ENCODE results near the gene ZNF524.

ZNF524 gene

DNA sequence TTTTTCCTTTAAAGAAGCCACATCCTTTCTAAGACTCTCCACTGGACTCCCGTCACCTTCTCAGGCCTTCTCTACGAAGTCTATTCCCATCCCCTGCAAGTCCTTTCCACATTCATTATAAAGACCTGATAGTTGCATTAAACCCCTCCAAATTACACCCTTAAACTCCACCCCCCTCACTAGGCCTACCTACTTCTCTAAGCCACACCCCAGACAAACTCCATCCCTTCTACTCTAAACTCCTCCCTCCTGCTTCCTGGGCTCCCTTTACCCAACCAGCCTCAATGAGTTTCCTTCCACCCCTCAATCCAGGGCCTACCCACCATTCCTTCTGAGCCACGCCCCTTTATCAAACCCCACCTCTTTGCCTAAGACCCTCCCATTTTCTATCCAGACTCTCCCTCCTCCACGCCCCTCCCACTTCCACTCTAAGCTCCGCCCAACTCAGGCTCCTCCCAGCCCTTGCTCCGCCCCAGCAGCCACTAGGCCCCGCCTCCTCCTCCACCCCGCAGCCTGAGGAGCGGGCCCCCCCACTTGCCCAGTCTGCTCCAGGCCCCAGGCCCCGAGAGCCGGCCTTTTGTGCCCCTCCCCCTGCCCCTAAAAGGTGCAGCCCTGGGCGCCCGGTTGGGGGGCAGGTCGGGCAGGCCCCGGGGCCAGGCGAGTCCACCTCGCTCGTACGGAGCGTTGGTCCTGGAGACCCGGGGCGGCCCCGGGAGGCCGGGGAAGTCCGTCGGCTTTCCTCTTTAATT is 1.2 kb upstream of the ZNF524 start:
- Histone ChIP-seq H3K36me3 (ENCODE audit: insufficient read depth, low read length) (peaks cover 31% of the 10 kb centered on the region), H3K27me3 (ENCODE audit: insufficient read depth, low read length) (no peaks in the 10 kb centered on the region), H3K4me3 (ENCODE audit: low read length) (peak overlapping the region; percentile 81), H2AFZ (ENCODE audit: low read depth, low read length) (peak overlapping the region; percentile 49), H3K4me1 (ENCODE audit: insufficient read depth, low read length) (peaks cover 10% of the 10 kb centered on the region), H3K9me3 (ENCODE audit: low read length) (peaks cover 6% of the 10 kb centered on the region)

DNA sequence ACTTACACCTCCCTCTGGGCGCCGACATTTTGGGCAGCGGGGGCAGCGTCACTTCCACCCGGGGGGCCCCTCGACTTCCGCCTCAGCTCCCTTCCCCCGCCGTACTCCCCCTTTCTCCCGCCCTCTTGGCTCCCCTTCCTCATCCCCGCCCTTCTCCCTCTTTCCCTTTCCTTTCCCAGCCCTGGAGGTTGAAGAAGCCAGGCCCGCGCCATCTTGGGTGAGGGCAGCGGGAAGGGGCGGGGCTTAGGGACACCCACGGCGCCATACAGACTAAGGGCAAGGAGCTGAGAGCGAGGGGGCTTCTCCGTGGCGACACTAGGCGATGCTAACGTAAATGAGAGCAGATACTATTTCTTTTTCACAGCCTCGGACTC is 633 bp upstream of the ZNF524 start, which contains the start of gene FIZ1:
FIZ1 (minus strand) TSS at position 50 of the 374 bp plus-strand sequence. CDS start 1,652 bp downstream, outside the sequence.
- Histone ChIP-seq H3K4me1 (ENCODE audit: insufficient read depth, low read length) (peaks cover 11% of the 10 kb centered on the region), H3K36me3 (ENCODE audit: insufficient read depth, low read length) (peaks cover 29% of the 10 kb centered on the region), H3K4me3 (ENCODE audit: low read length) (peak within 1 kb of the TSS; percentile 81), H3K27me3 (ENCODE audit: insufficient read depth, low read length) (no peaks in the 10 kb centered on the region), H2AFZ (ENCODE audit: low read depth, low read length) (peak within 1 kb of the TSS; percentile 49), H3K9me3 (ENCODE audit: low read length) (peaks cover 6% of the 10 kb centered on the region)

DNA sequence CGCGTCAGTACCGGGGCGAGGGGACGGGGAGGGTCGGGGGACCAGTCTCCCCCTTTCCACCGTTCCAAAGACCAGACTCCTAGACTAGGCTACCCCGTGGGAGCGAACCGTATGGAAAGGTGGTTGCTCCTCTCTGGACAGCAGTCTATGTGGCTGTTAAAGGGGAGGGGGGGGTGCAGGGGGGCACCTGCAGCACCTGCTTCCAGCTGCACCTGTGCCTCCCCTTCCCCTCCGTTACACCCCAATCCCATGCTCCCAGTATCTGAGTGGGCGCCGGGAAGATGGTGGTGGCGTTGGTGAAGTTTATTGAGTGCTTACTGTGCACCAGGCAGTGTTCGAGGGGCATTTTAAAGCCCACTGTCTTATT is 557 bp downstream of the ZNF524 start:
- peaks cover 6% of the 10 kb centered on the region for H3K9me3 ChIP-seq (ENCODE audit: low read length)
- peaks cover 17% of the 10 kb centered on the region for H3K36me3 ChIP-seq (ENCODE audit: insufficient read depth, low read length)
- H2AFZ ChIP-seq (ENCODE audit: low read depth, low read length) = no peak overlapping the region
- H3K4me3 ChIP-seq (ENCODE audit: low read length) = peak overlapping the region; percentile 58
- peaks cover 15% of the 10 kb centered on the region for H3K4me1 ChIP-seq (ENCODE audit: insufficient read depth, low read length)
- no peaks in the 10 kb centered on the region for H3K27me3 ChIP-seq (ENCODE audit: insufficient read depth, low read length)

DNA sequence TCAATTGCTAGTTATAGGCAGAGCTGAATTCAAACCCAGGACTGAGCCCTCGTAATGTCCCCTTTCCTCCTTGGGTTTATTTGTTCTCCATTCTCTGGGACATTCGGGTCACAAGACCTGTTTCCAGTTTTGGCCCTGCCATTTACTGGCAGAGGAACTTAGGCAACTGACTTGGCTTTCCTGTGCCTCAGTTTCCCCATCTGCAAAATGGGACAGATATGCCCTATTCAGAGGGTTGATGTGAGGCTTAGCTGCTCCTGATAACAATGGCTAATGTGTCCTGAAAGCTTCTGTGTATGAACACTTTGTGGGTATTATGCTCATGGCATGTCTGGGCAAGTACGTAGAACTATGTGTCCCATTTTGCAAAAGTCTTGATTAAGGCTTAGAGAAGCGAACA is 996 bp downstream of the ZNF524 start:
- peaks cover 4% of the 10 kb centered on the region for H3K9me3 ChIP-seq (ENCODE audit: low read length)
- peaks cover 13% of the 10 kb centered on the region for H3K36me3 ChIP-seq (ENCODE audit: insufficient read depth, low read length)
- H3K4me3 ChIP-seq (ENCODE audit: low read length) = peak overlapping the region; percentile 58
- H2AFZ ChIP-seq (ENCODE audit: low read depth, low read length) = no peak overlapping the region
- H3K27me3 ChIP-seq (ENCODE audit: insufficient read depth, low read length) = no peaks in the 10 kb centered on the region
- peaks cover 18% of the 10 kb centered on the region for H3K4me1 ChIP-seq (ENCODE audit: insufficient read depth, low read length)

DNA sequence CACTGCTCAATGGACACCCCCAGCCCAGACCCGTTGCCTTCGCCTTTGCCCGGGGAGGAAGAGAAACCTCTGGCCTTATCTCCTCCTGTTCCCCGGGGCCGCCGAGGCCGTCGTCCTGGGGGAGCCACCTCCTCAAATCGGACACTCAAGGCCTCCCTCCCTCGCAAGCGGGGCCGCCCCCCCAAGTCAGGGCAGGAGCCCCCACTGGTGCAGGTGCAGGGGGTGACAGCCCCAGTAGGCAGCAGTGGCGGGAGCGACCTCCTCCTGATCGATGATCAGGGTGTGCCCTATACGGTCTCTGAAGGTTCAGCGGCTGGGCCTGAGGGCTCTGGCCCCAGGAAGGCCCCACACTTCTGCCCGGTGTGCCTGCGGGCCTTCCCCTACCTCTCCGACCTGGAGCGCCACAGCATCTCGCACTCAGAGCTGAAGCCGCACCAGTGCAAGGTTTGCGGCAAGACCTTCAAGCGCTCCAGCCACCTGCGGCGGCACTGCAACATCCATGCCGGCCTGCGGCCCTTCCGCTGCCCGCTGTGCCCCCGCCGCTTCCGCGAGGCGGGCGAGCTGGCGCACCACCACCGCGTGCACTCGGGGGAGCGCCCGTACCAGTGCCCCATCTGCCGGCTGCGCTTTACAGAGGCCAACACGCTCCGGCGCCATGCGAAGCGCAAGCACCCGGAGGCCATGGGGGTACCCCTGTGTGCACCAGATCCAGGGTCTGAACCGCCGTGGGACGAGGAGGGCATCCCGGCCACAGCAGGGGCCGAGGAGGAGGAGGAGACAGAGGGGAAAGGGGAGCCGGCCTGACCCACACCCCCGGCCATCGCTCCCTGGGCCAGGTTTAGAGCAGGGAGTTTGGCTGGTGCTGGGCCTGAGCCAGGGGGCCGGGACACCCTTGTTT is 2.3 kb downstream of the ZNF524 start:
- Histone ChIP-seq H3K36me3 (ENCODE audit: insufficient read depth, low read length) (peaks cover 9% of the 10 kb centered on the region), H3K4me3 (ENCODE audit: low read length) (no peak overlapping the region), H2AFZ (ENCODE audit: low read depth, low read length) (no peak overlapping the region), H3K9me3 (ENCODE audit: low read length) (no peaks in the 10 kb centered on the region), H3K4me1 (ENCODE audit: insufficient read depth, low read length) (peaks cover 24% of the 10 kb centered on the region), H3K27me3 (ENCODE audit: insufficient read depth, low read length) (no peaks in the 10 kb centered on the region)

DNA sequence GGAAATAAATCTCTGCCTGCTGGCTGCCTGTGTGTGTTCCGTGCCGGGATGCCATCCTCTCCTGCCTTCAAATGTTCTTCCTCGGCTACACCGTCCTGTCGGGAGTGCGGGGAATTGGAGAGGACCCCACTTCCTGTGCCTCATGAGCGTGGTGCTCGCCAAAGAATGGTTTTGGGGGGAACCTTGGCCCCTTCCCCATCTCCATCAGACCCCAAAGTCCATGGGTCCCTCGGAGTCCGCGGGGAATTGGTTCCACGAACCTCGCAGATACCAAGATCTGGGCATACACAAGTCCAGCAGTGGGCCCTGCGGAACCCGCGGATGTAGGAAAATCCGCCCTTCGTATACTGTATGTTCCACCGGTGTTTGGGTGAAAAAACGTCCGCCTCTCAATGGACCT is 3.0 kb downstream of the ZNF524 start:
- Histone ChIP-seq H3K27me3 (ENCODE audit: insufficient read depth, low read length) (no peaks in the 10 kb centered on the region), H3K4me3 (ENCODE audit: low read length) (no peak overlapping the region), H3K4me1 (ENCODE audit: insufficient read depth, low read length) (peaks cover 24% of the 10 kb centered on the region), H2AFZ (ENCODE audit: low read depth, low read length) (no peak overlapping the region), H3K36me3 (ENCODE audit: insufficient read depth, low read length) (peaks cover 11% of the 10 kb centered on the region), H3K9me3 (ENCODE audit: low read length) (no peaks in the 10 kb centered on the region)

DNA sequence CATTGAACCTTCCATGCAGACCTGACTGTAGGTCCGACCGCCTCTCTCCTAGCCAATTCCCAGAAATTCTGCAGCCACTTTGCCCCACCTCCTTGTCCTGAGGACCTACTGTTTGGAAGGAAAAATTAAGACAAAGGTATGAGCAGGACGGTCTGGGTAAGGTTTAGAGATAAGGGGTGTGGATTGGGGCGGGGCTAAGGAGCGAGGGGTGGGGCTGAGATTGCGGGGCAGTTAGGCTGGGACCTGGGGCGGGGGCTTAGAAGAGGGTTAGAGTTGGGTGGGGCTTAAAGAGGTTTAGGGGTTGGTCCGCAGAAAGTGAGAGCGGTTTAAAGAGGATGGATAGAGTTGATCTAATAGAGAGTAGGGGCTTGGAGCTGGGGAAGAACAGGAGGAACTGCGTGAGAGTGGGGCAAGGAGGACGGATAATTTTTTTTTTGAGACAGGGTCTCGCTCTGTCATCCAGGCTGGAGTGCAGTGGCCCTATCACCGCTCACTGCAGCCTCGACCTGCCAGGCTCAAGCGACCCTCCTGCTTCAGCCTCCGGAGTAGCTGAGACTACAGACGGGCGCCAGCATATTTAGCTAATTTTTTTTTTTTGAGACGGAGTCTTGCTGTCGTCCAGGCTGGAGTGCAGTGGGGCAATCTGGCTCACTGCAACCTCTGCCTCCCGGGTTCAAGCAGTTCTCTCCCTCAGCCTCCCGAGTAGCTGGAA is 3.6 kb downstream of the ZNF524 start:
- H3K4me3 ChIP-seq (ENCODE audit: low read length) = peak overlapping the region; percentile 10
- H3K9me3 ChIP-seq (ENCODE audit: low read length) = no peaks in the 10 kb centered on the region
- H3K4me1 ChIP-seq (ENCODE audit: insufficient read depth, low read length) = peaks cover 21% of the 10 kb centered on the region
- H3K27me3 ChIP-seq (ENCODE audit: insufficient read depth, low read length) = no peaks in the 10 kb centered on the region
- H3K36me3 ChIP-seq (ENCODE audit: insufficient read depth, low read length) = peaks cover 11% of the 10 kb centered on the region
- H2AFZ ChIP-seq (ENCODE audit: low read depth, low read length) = no peak overlapping the region

DNA sequence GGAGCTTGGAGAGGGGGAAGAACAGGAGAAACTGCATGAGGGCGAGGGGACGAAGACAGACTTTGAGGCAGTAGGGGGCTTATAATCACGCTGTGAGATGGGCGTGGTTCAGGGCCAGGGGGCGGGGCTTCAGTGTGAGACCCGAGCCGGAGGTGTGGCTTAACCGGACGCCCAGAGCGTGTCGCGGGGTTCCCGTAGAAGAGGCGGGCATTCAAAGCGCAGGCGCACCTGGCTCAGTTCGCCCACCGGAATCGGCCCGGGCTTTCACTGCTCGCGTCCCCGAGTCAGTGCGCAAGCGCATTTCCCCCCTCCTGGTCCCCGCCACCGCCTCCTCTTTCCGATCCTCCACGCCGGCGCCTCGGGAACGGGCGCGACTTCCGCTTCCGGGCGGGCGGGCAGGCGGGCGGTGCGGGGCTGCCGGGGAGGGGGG is 5.1 kb downstream of the ZNF524 start:
- Histone ChIP-seq H3K27me3 (ENCODE audit: insufficient read depth, low read length) (no peaks in the 10 kb centered on the region), H2AFZ (ENCODE audit: low read depth, low read length) (no peak overlapping the region), H3K4me3 (ENCODE audit: low read length) (peak overlapping the region; percentile 91), H3K4me1 (ENCODE audit: insufficient read depth, low read length) (peaks cover 21% of the 10 kb centered on the region), H3K9me3 (ENCODE audit: low read length) (peaks cover 4% of the 10 kb centered on the region), H3K36me3 (ENCODE audit: insufficient read depth, low read length) (peaks cover 20% of the 10 kb centered on the region)

DNA sequence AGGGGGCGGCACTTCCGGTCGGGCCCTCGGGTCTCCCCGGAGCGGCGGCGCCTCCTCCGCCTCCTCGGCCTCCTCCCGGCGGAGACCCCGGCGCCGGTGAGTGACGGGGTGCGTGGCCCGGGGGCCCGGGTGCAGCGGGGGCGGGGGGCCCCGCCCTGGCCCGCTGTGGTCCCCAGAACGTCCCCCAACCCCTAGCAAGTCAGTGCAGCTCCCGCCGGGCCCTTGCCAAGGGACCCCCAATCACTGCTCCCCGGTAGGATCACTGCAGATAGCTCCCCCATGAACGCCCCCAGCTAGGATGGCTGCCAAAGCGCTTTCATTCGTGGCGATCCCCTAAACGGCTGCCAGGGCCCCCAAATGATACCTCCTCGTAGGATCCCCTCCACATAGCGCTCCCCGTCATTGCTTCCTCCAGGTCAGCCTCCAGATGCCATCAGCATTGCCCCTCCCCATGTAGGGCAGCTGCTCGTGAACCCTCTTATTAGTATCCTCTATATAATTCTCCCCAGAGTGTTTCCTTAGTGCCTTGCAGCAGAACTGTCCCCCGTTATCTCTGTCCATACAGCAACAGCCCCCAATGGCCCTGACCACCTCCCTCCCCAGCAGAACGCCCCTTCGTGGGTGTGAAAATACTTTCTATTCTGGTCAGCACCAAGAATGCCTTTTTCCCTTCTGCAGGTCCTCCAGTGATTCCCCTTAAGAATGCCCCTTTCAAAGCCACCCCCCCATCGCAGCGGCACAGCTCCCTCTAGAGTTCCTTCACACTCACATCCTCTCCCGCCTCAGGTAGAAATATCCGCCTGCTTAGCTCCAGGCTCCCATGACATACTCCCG is 5.8 kb downstream of the ZNF524 start, which contains the start of gene ZNF865:
ZNF865 (plus strand) TSS at position 11 of the 834 bp plus-strand sequence. CDS start 7,972 bp downstream, outside the sequence.
- Histone ChIP-seq H3K36me3 (ENCODE audit: insufficient read depth, low read length) (peaks cover 20% of the 10 kb centered on the region), H2AFZ (ENCODE audit: low read depth, low read length) (peak within 1 kb of the TSS; percentile 75), H3K9me3 (ENCODE audit: low read length) (peaks cover 4% of the 10 kb centered on the region), H3K4me3 (ENCODE audit: low read length) (peak within 1 kb of the TSS; percentile 91), H3K4me1 (ENCODE audit: insufficient read depth, low read length) (peaks cover 18% of the 10 kb centered on the region), H3K27me3 (ENCODE audit: insufficient read depth, low read length) (no peaks in the 10 kb centered on the region)

DNA sequence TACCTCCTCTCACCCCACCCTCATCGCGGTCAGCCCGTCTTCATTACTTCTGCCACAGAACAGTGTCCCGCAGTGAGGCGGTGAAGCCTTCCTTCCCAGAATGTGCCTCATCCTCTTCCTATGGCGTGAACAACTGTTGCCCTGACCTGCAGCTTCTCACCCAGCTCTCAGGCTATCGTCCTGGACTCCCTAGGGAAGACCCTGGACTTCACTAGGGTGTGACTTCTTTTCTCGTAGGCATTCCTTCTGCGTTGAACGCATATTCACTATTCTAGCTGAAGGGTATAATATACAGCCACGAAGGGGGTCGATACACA is 6.3 kb downstream of the ZNF524 start:
- peaks cover 23% of the 10 kb centered on the region for H3K36me3 ChIP-seq (ENCODE audit: insufficient read depth, low read length)
- H3K4me1 ChIP-seq (ENCODE audit: insufficient read depth, low read length) = peaks cover 14% of the 10 kb centered on the region
- no peak overlapping the region for H2AFZ ChIP-seq (ENCODE audit: low read depth, low read length)
- H3K27me3 ChIP-seq (ENCODE audit: insufficient read depth, low read length) = no peaks in the 10 kb centered on the region
- H3K4me3 ChIP-seq (ENCODE audit: low read length) = peak overlapping the region; percentile 91
- peaks cover 4% of the 10 kb centered on the region for H3K9me3 ChIP-seq (ENCODE audit: low read length)

DNA sequence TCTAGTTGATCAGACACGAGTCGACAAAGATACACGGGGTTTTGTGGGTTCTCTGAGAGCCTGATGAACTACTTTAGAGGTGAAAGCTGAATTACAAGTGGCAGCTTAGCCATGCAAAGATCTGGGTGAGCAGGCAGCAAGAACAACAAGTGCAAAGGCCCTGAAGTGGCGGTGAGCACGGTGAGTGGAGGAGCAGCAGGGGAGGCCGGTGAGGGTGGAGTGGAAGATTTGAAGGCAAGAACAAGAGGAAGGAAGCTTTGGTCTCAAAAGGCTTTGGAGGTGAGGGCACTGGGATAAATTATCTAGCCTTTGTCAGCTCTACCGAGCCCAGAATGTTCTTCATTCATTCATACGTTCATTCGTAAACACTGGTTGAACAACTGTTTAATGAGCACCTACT is 6.7 kb downstream of the ZNF524 start:
- H2AFZ ChIP-seq (ENCODE audit: low read depth, low read length) = no peak overlapping the region
- peaks cover 25% of the 10 kb centered on the region for H3K36me3 ChIP-seq (ENCODE audit: insufficient read depth, low read length)
- peaks cover 14% of the 10 kb centered on the region for H3K4me1 ChIP-seq (ENCODE audit: insufficient read depth, low read length)
- no peaks in the 10 kb centered on the region for H3K27me3 ChIP-seq (ENCODE audit: insufficient read depth, low read length)
- peaks cover 4% of the 10 kb centered on the region for H3K9me3 ChIP-seq (ENCODE audit: low read length)
- peak overlapping the region; percentile 91 for H3K4me3 ChIP-seq (ENCODE audit: low read length)

DNA sequence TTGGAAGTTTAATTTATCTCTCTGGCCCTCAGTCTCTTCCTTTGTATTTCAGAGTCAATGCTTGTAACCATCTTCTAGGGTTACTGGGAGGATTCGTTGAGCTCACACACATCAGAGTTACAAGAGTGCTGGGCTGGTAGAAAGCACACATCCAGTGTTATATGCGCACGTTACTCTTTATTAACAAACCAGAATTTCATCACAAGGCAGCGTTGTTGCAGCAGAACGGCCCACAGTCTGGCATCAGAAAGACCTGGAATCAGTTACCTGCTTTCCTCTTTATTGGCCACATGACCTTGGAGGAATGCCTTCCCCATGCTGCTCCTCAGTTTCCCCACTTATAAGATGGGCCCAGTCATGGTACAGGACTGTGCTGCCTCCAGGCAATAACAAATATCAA is 9.2 kb downstream of the ZNF524 start:
- no peak overlapping the region for H2AFZ ChIP-seq (ENCODE audit: low read depth, low read length)
- peaks cover 32% of the 10 kb centered on the region for H3K36me3 ChIP-seq (ENCODE audit: insufficient read depth, low read length)
- no peaks in the 10 kb centered on the region for H3K27me3 ChIP-seq (ENCODE audit: insufficient read depth, low read length)
- peaks cover 4% of the 10 kb centered on the region for H3K9me3 ChIP-seq (ENCODE audit: low read length)
- H3K4me3 ChIP-seq (ENCODE audit: low read length) = no peak overlapping the region
- H3K4me1 ChIP-seq (ENCODE audit: insufficient read depth, low read length) = peaks cover 14% of the 10 kb centered on the region

Measured in neuron (in vitro differentiated cells).